Uterine smooth muscle cell (primary cell): ENCODE data around the gene PCBP3. TPM values are rescaled to one million over a fixed set of nuclear protein-coding genes. Genes with fewer than 3 reads are reported as not detected.

ENCODE experiments used
- total RNA-seq: library from RNA; depleted of rRNA; stranded (reverse); fragments of >200 nt; gene quantifications from 2 replicates; pipeline ENCODE4 v1.2.3, GENCODE V29; 2014

PCBP3 gene
- total RNA-seq, result 2.8 and 4.2 TPM in 2 replicates

DNA sequence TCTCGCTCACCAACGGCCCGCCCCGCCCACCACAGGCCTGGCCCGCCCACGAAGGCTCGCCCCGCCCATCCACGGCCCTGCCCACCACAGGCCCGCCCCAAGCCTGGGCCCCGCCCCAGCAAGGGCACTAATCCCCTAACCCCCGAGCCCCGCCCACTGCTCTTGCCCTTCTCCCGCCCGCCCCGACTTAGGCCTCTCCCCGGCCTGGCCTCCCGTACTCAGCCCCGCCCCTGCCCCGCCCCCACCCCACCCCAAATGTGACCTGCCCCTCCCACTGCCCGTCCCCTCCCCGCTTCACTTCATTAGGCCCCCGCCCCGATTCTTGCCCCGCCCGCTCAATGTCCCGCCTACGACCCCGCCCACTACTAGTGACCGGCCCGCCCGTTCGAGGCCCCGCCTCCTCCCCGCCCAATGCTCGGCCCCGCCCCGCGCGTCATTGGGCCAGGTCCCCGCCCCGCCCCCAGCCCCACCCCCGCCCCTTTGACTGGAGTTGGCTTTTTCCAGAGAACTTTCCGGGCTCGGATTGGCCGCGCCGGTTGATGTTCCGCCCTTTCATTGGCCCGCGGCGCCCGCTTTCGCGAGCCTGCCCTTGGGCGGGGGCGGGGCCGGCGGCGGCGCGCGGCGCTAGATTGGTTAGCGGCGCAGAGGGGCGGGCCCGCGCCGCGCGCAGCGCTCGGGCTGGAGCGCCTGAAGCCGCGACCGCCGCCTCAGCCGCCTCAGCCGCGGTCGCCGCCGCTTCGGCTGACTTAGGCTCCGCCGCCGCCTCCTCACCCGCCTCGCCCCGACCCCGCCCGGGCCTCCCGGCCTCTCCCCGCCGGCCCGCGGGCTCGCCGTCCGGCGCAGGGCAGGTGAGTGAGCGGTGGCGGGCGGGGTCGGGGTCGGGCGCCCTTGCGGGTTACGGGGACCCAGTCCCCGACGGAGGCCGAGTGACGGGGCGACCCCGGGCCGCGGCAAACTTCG, at the start of gene PCBP3:
TSS of gene PCBP3 (plus strand) at position 705 of the 960 bp plus-strand sequence. CDS start 206,361 bp downstream, outside the sequence.

GRCh38 chr21:45981151-45982091, 337.9 kb downstream of the PCBP3 start, which contains the start of gene COL6A1:
COL6A1 (plus strand) TSS chr21:45981770; CDS start chr21:45981851, 81 bp downstream.

Other genes with a start within 250 kb of the PCBP3 start
- gene COL18A1, start 238.6 kb upstream of the PCBP3 start, total RNA-seq, result 38.1 and 131 TPM in 2 replicates
- gene SLC19A1, start 101.3 kb upstream of the PCBP3 start, total RNA-seq, result 5.2 and 9.3 TPM in 2 replicates